WTC11 (cell line): ENCODE measurements around the gene HPSE2.

Source experiments
- CBFB ChIP-seq: sonication (generic); formaldehyde crosslinking; IDR thresholded peaks from 2 replicates; pipeline ENCODE4 v1.8.1; 2022; ENCODE audit warnings: mild to moderate bottlenecking, low read depth, missing genetic modification reagents
- CDX4 ChIP-seq: fragments of 250-450 bp; sonication (Bioruptor Pico); IDR thresholded peaks from 2 replicates; pipeline ENCODE4 v1.9.0; 2021; ENCODE audit warnings: moderate library complexity, mild to moderate bottlenecking, inconsistent platforms, borderline replicate concordance
- FOXK1 ChIP-seq: sonication (generic); formaldehyde crosslinking; IDR thresholded peaks from 2 replicates; pipeline ENCODE4 v1.8.0; 2022; ENCODE audit warnings: mild to moderate bottlenecking, moderate library complexity, missing genetic modification reagents
- GABPB1 ChIP-seq: sonication (generic); formaldehyde crosslinking; IDR thresholded peaks from 2 replicates; pipeline ENCODE4 v1.8.1; 2023; ENCODE audit warnings: mild to moderate bottlenecking, missing genetic modification reagents
- JUN ChIP-seq: sonication (generic); formaldehyde crosslinking; IDR thresholded peaks from 2 replicates; pipeline ENCODE4 v1.8.0; 2023; ENCODE audit warnings: mild to moderate bottlenecking, missing genetic modification reagents
- MYBL2 ChIP-seq: sonication (generic); formaldehyde crosslinking; IDR thresholded peaks from 2 replicates; pipeline ENCODE4 v1.8.1; 2023; ENCODE audit warnings: mild to moderate bottlenecking, moderate library complexity, missing genetic modification reagents
- SP1 ChIP-seq: sonication (generic); formaldehyde crosslinking; conservative IDR thresholded peaks from 2 replicates; pipeline ENCODE4 v1.8.1; 2022; ENCODE audit warnings: missing genetic modification reagents
- TCF7 ChIP-seq: sonication (generic); formaldehyde crosslinking; IDR thresholded peaks from 2 replicates; pipeline ENCODE4 v1.8.0; 2022; ENCODE audit warnings: mild to moderate bottlenecking, low read depth, missing genetic modification reagents, moderate library complexity
- TEAD4 ChIP-seq: sonication (generic); formaldehyde crosslinking; IDR thresholded peaks from 2 replicates; pipeline ENCODE4 v1.8.0; 2022; ENCODE audit warnings: mild to moderate bottlenecking, missing genetic modification reagents
- ZNF232 ChIP-seq: sonication (generic); formaldehyde crosslinking; IDR thresholded peaks from 2 replicates; pipeline ENCODE4 v1.8.0; 2022; ENCODE audit warnings: mild to moderate bottlenecking, missing genetic modification reagents
- TF ChIP-seq, protein P1 (sequence below): fragments of 200-600 bp; IDR thresholded peaks from 2 replicates; pipeline ENCODE4 v1.8.0; 2022; ENCODE audit warnings: antibody characterized with exemption
- TF ChIP-seq, protein P2 (sequence below): fragments of 250-450 bp; sonication (Bioruptor Pico); IDR thresholded peaks from 2 replicates; pipeline ENCODE4 v1.9.0; 2021; ENCODE audit warnings: mild to moderate bottlenecking, borderline replicate concordance
- TF ChIP-seq, protein P3 (sequence below): sonication (generic); formaldehyde crosslinking; IDR thresholded peaks from 2 replicates; pipeline ENCODE4 v1.8.1; 2023; ENCODE audit warnings: mild to moderate bottlenecking, missing genetic modification reagents, moderate library complexity

- TF ChIP-seq TEAD4 (no peak), FOXK1 (no peak), ZNF232 (CRISPR knock-in tag) (no peak), TCF7 (CRISPR knock-in tag) (no peak), CDX4 (CRISPR knock-in tag) (no peak), JUN (CRISPR knock-in tag) (no peak), MYBL2 (CRISPR knock-in tag) (no peak), SP1 (CRISPR knock-in tag) (no peak), CBFB (CRISPR knock-in tag) (no peak), GABPB1 (CRISPR knock-in tag) (no peak)
- TF ChIP-seq, protein P1, sequence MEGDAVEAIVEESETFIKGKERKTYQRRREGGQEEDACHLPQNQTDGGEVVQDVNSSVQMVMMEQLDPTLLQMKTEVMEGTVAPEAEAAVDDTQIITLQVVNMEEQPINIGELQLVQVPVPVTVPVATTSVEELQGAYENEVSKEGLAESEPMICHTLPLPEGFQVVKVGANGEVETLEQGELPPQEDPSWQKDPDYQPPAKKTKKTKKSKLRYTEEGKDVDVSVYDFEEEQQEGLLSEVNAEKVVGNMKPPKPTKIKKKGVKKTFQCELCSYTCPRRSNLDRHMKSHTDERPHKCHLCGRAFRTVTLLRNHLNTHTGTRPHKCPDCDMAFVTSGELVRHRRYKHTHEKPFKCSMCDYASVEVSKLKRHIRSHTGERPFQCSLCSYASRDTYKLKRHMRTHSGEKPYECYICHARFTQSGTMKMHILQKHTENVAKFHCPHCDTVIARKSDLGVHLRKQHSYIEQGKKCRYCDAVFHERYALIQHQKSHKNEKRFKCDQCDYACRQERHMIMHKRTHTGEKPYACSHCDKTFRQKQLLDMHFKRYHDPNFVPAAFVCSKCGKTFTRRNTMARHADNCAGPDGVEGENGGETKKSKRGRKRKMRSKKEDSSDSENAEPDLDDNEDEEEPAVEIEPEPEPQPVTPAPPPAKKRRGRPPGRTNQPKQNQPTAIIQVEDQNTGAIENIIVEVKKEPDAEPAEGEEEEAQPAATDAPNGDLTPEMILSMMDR = no peak
- TF ChIP-seq, protein P2, sequence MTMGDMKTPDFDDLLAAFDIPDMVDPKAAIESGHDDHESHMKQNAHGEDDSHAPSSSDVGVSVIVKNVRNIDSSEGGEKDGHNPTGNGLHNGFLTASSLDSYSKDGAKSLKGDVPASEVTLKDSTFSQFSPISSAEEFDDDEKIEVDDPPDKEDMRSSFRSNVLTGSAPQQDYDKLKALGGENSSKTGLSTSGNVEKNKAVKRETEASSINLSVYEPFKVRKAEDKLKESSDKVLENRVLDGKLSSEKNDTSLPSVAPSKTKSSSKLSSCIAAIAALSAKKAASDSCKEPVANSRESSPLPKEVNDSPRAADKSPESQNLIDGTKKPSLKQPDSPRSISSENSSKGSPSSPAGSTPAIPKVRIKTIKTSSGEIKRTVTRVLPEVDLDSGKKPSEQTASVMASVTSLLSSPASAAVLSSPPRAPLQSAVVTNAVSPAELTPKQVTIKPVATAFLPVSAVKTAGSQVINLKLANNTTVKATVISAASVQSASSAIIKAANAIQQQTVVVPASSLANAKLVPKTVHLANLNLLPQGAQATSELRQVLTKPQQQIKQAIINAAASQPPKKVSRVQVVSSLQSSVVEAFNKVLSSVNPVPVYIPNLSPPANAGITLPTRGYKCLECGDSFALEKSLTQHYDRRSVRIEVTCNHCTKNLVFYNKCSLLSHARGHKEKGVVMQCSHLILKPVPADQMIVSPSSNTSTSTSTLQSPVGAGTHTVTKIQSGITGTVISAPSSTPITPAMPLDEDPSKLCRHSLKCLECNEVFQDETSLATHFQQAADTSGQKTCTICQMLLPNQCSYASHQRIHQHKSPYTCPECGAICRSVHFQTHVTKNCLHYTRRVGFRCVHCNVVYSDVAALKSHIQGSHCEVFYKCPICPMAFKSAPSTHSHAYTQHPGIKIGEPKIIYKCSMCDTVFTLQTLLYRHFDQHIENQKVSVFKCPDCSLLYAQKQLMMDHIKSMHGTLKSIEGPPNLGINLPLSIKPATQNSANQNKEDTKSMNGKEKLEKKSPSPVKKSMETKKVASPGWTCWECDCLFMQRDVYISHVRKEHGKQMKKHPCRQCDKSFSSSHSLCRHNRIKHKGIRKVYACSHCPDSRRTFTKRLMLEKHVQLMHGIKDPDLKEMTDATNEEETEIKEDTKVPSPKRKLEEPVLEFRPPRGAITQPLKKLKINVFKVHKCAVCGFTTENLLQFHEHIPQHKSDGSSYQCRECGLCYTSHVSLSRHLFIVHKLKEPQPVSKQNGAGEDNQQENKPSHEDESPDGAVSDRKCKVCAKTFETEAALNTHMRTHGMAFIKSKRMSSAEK (CRISPR knock-in tag) = no peak
- TF ChIP-seq, protein P3, sequence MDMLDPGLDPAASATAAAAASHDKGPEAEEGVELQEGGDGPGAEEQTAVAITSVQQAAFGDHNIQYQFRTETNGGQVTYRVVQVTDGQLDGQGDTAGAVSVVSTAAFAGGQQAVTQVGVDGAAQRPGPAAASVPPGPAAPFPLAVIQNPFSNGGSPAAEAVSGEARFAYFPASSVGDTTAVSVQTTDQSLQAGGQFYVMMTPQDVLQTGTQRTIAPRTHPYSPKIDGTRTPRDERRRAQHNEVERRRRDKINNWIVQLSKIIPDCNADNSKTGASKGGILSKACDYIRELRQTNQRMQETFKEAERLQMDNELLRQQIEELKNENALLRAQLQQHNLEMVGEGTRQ (CRISPR knock-in tag) = no peak
Measured at GRCh38 chr10:98509745-98510144, 725.9 kb downstream of the HPSE2 start.
